ENCODE data around the gene MYO9B. TPM values are rescaled to one million over a fixed set of nuclear protein-coding genes. Genes with fewer than 3 reads are reported as not detected.
A peak's percentile ranks its signal among the peaks of the same experiment; 100 is the strongest.

Gene MYO9B
- total and polyA plus RNA-seq, 2 of the 13 experiments (the other 11 are each of a cell fraction or from before 2014, with no cell fraction given) = 18.0 to 18.3 TPM

GRCh38 chr19:17246681-17247425 lies 171.3 kb downstream of the MYO9B start (continued):
- TF ChIP-seq MIER2 (CRISPR knock-in tag; IDR thresholded peaks at IDR 0.05) = no peak
- no peak for TF ChIP-seq ZXDC (CRISPR knock-in tag; IDR thresholded peaks at IDR 0.05)
- TF ChIP-seq ZNF768 (CRISPR knock-in tag; IDR thresholded peaks at IDR 0.05) = peak; percentile 48; the same call in 1 of the 2 replicates
- TF ChIP-seq ZNF333 (CRISPR knock-in tag; IDR thresholded peaks at IDR 0.05; ENCODE audit: borderline replicate concordance) = no peak
- 0 out of 2 replicates have a peak, but pooled peaks have one; percentile 17 for TF ChIP-seq ZNF143 (CRISPR knock-in tag; IDR thresholded peaks at IDR 0.05)
- TF ChIP-seq ZNF367 (CRISPR knock-in tag; IDR thresholded peaks at IDR 0.05; ENCODE audit: borderline replicate concordance) = no peak
- no peak for TF ChIP-seq NAIF1 (CRISPR knock-in tag; IDR thresholded peaks at IDR 0.05; ENCODE audit: borderline replicate concordance)
- peak; percentile 55 to 58; a peak in 3 of 4 replicates for TF ChIP-seq POLR2A (IDR thresholded peaks at IDR 0.05; ENCODE audit: insufficient read depth in 1 of 2, low read depth in 2 of 2, low read length in 2 of 2)
- peak; percentile 74 for TF ChIP-seq ASH2L (IDR thresholded peaks at IDR 0.05; ENCODE audit: insufficient read length, low read depth, low read length)
- 0 out of 2 replicates have a peak, but pooled peaks have one; percentile 63 for TF ChIP-seq ZNF329 (CRISPR knock-in tag; IDR thresholded peaks at IDR 0.05; ENCODE audit: low read depth)
- no peak for TF ChIP-seq TOPORS (CRISPR knock-in tag; IDR thresholded peaks at IDR 0.05)
- no peak for TF ChIP-seq MYC (CRISPR knock-in tag; IDR thresholded peaks at IDR 0.05; ENCODE audit: borderline replicate concordance)
- no peak; the same call in 1 of the 2 replicates for TF ChIP-seq MAX (IDR thresholded peaks at IDR 0.05)
- no peak for TF ChIP-seq ETS1 (CRISPR knock-in tag; IDR thresholded peaks at IDR 0.05)
- no peak for TF ChIP-seq PBX2 (CRISPR knock-in tag; IDR thresholded peaks at IDR 0.05)
